HepG2 (cell line): Measurements from ENCODE around the gene CAMTA1. TPM values are rescaled to one million over a fixed set of nuclear protein-coding genes. Genes with fewer than 3 reads are reported as not detected.
A peak's percentile ranks its signal among the peaks of the same experiment; 100 is the strongest.

Experiments used
- ADNP ChIP-seq: sonication (generic); formaldehyde crosslinking; IDR thresholded peaks from 2 replicates; pipeline ENCODE4 v1.4.0; 2020; ENCODE audit warnings: missing genetic modification reagents
- AKAP8 ChIP-seq: sonication (generic); formaldehyde crosslinking; IDR thresholded peaks from 2 replicates; pipeline ENCODE4 v1.5.1; 2020; ENCODE audit warnings: mild to moderate bottlenecking, missing genetic modification reagents
- ARNT ChIP-seq: fragments of 450-650 bp; IDR thresholded peaks from 2 replicates; pipeline ENCODE4 v1.6.1; 2017
- CC2D1A ChIP-seq: sonication (generic); formaldehyde crosslinking; IDR thresholded peaks from 2 replicates; pipeline ENCODE4 v1.8.1; 2023; ENCODE audit warnings: mild to moderate bottlenecking, missing genetic modification reagents
- DZIP1 ChIP-seq: sonication (generic); formaldehyde crosslinking; IDR thresholded peaks from 2 replicates; pipeline ENCODE4 v1.5.0; 2020; ENCODE audit warnings: mild to moderate bottlenecking, missing genetic modification reagents
- EP300 ChIP-seq, 3 experiments: sonication (generic) in 1 of 3; formaldehyde crosslinking in 1 of 3; IDR thresholded peaks; 2 replicates each; pipeline versions ENCODE4 v1.5.1 to v1.6.1; 2011 to 2020; ENCODE audit warnings: low read depth in 2 of 3, low read length in 2 of 3, borderline replicate concordance in 1 of 3, improper control_type of control experiment in 1 of 3, mild to moderate bottlenecking in 1 of 3, missing genetic modification reagents in 1 of 3, moderate library complexity in 1 of 3
- JARID2 ChIP-seq: sonication (generic); formaldehyde crosslinking; IDR thresholded peaks from 2 replicates; pipeline ENCODE4 v1.8.1; 2023; ENCODE audit warnings: missing genetic modification reagents, inconsistent platforms; ENCODE audit not compliant: insufficient replicate concordance
- LCORL ChIP-seq, 2 experiments: fragments of 450-650 bp in 1 of 2; sonication (generic) in 1 of 2; formaldehyde crosslinking in 1 of 2; IDR thresholded peaks; 2 replicates each; pipeline versions ENCODE4 v1.5.0 to v1.6.1; 2017 to 2020; ENCODE audit warnings: antibody characterized with exemption in 1 of 2, missing genetic modification reagents in 1 of 2
- NKX3-1 ChIP-seq: sonication (generic); formaldehyde crosslinking; IDR thresholded peaks from 2 replicates; pipeline ENCODE4 v1.5.0; 2020; ENCODE audit warnings: missing genetic modification reagents
- NR0B2 ChIP-seq: sonication (generic); formaldehyde crosslinking; IDR thresholded peaks from 2 replicates; pipeline ENCODE4 v1.4.0; 2020; ENCODE audit warnings: mild to moderate bottlenecking, missing genetic modification reagents
- PPARG ChIP-seq: conservative IDR thresholded peaks from 2 replicates; pipeline ENCODE4 v1.6.1; 2016; ENCODE audit warnings: missing biosample characterization, missing genetic modification reagents
- RBM22 ChIP-seq: fragments of 200-400 bp; formaldehyde crosslinking; optimal IDR thresholded peaks from 2 replicates; pipeline ENCODE3; 2017; ENCODE audit warnings: mild to moderate bottlenecking, low read length, moderate library complexity
- RFX1 ChIP-seq: fragments of 450-650 bp; IDR thresholded peaks from 2 replicates; pipeline ENCODE4 v1.6.1; 2017
- RNF2 ChIP-seq: fragments of 450-650 bp; conservative IDR thresholded peaks from 2 replicates; pipeline ENCODE4 v1.6.1; 2016; ENCODE audit warnings: low read depth
- STAT6 ChIP-seq: sonication (generic); formaldehyde crosslinking; IDR thresholded peaks from 2 replicates; pipeline ENCODE4 v1.4.0; 2020; ENCODE audit warnings: missing genetic modification reagents, mild to moderate bottlenecking, borderline replicate concordance
- THAP11 ChIP-seq: IDR thresholded peaks from 2 replicates; pipeline ENCODE4 v1.6.1; 2016; ENCODE audit warnings: missing biosample characterization, missing genetic modification reagents
- TOPORS ChIP-seq: sonication (generic); formaldehyde crosslinking; IDR thresholded peaks from 2 replicates; pipeline ENCODE4 v1.8.0; 2023; ENCODE audit warnings: mild to moderate bottlenecking, missing genetic modification reagents
- ZBTB34 ChIP-seq: sonication (generic); formaldehyde crosslinking; IDR thresholded peaks from 2 replicates; pipeline ENCODE4 v1.8.0; 2022; ENCODE audit warnings: mild to moderate bottlenecking, missing genetic modification reagents
- ZNF30 ChIP-seq: sonication (generic); formaldehyde crosslinking; IDR thresholded peaks from 2 replicates; pipeline ENCODE4 v1.5.0; 2020; ENCODE audit warnings: mild to moderate bottlenecking, missing genetic modification reagents
- ZNF326 ChIP-seq: sonication (generic); formaldehyde crosslinking; IDR thresholded peaks from 2 replicates; pipeline ENCODE4 v1.4.0; 2020; ENCODE audit warnings: missing genetic modification reagents, borderline replicate concordance
- ZNF724P ChIP-seq: sonication (generic); formaldehyde crosslinking; IDR thresholded peaks from 2 replicates; pipeline ENCODE4 v1.8.0; 2022; ENCODE audit warnings: missing genetic modification reagents, borderline replicate concordance
- ZNF792 ChIP-seq: IDR thresholded peaks from 2 replicates; pipeline ENCODE4 v1.6.1; 2016
- polyA plus RNA-seq, 8 experiments: library from polyadenylated mRNA; depleted of rRNA in 3 of 8; stranded (reverse) in 7 of 8; unstranded in 1 of 8; fragments of >200 nt; fragmentation: Illumina TruSeq in 4 of 8; extraction: Trizol in 4 of 8; gene quantifications; 2 replicates each; pipeline versions ENCODE4 v1.2.1 to v1.2.3, GENCODE V29; 2011 to 2016; ENCODE audit warnings: low read depth in 4 of 8, missing spikeins in 1 of 8, mixed read lengths in 1 of 8; ENCODE audit not compliant: insufficient read depth in 1 of 8
- total RNA-seq, 5 experiments: library from RNA; depleted of rRNA; stranded (reverse); fragments of >200 nt; fragmentation: Illumina TruSeq; extraction: Trizol; gene quantifications; 2 replicates each; pipeline ENCODE4 v1.2.3, GENCODE V29; 2016; ENCODE audit warnings: low read depth in 1 of 5
- TF ChIP-seq, protein P1 (sequence below): IDR thresholded peaks from 2 replicates; pipeline ENCODE4 v1.6.1; 2012; ENCODE audit warnings: low read depth, low read length, improper control_type of control experiment

CAMTA1 gene
- total and polyA plus RNA-seq, 2 of the 13 experiments (the other 11 are each of a cell fraction or from before 2014, with no cell fraction given): 25.0 to 36.4 TPM

- no peak for TF ChIP-seq ZBTB34
- TF ChIP-seq THAP11: peak; percentile 35; the same call in 1 of the 2 replicates
- TF ChIP-seq RFX1: no peak
- no peak for TF ChIP-seq STAT6 (CRISPR knock-in tag)
- no peak for TF ChIP-seq AKAP8 (CRISPR knock-in tag)
- no peak for TF ChIP-seq NKX3-1 (CRISPR knock-in tag)
- TF ChIP-seq PPARG: no peak
- TF ChIP-seq CC2D1A (CRISPR knock-in tag): no peak
- no peak for TF ChIP-seq RNF2
- TF ChIP-seq NR0B2 (CRISPR knock-in tag): no peak
- TF ChIP-seq TOPORS (CRISPR knock-in tag): no peak
- no peak for TF ChIP-seq ZNF326
- no peak for TF ChIP-seq ZNF30 (CRISPR knock-in tag)
- no peak for TF ChIP-seq JARID2 (CRISPR knock-in tag)
- no peak for TF ChIP-seq RBM22
- TF ChIP-seq ZNF792: no peak
- no peak for TF ChIP-seq ARNT
- TF ChIP-seq ZNF724P: no peak
- TF ChIP-seq ADNP (CRISPR knock-in tag): no peak
- TF ChIP-seq, protein P1, sequence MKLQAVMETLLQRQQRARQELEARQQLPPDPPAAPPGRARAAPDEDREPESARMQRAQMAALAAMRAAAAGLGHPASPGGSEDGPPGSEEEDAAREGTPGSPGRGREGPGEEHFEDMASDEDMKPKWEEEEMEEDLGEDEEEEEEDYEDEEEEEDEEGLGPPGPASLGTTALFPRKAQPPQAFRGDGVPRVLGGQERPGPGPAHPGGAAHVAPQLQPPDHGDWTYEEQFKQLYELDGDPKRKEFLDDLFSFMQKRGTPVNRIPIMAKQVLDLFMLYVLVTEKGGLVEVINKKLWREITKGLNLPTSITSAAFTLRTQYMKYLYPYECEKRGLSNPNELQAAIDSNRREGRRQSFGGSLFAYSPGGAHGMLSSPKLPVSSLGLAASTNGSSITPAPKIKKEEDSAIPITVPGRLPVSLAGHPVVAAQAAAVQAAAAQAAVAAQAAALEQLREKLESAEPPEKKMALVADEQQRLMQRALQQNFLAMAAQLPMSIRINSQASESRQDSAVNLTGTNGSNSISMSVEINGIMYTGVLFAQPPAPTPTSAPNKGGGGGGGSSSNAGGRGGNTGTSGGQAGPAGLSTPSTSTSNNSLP: no peak
- peak in 1 of 2 experiments; percentile 66; a peak in 2 of 4 replicates for TF ChIP-seq EP300 (IDR thresholded peaks at IDR 0.05; ENCODE audit: low read depth in 2 of 2, low read length in 2 of 2)
- TF ChIP-seq EP300 (CRISPR knock-in tag; IDR thresholded peaks at IDR 0.05; ENCODE audit: borderline replicate concordance): 0 out of 2 replicates have a peak, but pooled peaks have one; percentile 18
- no peak for TF ChIP-seq DZIP1
- TF ChIP-seq LCORL (IDR thresholded peaks at IDR 0.05): no peak
- TF ChIP-seq LCORL (CRISPR knock-in tag; IDR thresholded peaks at IDR 0.05): peak; percentile 93
Measured at GRCh38 chr1:7688659-7689058, 903.4 kb downstream of the CAMTA1 start (continued).
